A204.1 (cell line): ENCODE data around the gene SH2D5.

Experiments
- FAIRE-seq: peaks from 2 replicates; lab custom pipeline; 2012; peaks lifted over from hg19 to GRCh38; lab: Jason Lieb, UNC

The SH2D5 gene

DNA sequence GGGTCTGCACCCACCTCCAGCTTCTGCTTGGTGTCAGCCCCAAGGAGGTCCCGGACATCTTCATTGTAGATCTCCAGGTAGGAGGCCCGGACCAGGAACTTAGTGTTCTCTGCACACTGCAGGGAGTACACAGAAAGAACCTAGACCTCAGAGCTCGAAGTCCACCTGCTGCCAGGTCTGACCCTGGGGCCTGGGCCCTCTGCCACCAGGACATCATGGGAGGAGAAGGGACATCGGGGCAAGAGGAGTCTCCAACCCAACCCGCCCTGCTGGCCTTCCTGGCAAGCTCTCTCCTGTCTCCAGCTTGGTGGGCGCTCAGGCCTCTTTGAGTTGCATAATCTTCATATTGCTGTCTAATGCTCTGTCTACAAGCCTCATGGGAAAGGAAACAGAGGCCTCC, 19.1 kb downstream of the SH2D5 start:
- FAIRE-seq: no peak

GRCh38 chr1:20712215-20712577, 20.3 kb downstream of the SH2D5 start:
- FAIRE-seq: no peak

DNA sequence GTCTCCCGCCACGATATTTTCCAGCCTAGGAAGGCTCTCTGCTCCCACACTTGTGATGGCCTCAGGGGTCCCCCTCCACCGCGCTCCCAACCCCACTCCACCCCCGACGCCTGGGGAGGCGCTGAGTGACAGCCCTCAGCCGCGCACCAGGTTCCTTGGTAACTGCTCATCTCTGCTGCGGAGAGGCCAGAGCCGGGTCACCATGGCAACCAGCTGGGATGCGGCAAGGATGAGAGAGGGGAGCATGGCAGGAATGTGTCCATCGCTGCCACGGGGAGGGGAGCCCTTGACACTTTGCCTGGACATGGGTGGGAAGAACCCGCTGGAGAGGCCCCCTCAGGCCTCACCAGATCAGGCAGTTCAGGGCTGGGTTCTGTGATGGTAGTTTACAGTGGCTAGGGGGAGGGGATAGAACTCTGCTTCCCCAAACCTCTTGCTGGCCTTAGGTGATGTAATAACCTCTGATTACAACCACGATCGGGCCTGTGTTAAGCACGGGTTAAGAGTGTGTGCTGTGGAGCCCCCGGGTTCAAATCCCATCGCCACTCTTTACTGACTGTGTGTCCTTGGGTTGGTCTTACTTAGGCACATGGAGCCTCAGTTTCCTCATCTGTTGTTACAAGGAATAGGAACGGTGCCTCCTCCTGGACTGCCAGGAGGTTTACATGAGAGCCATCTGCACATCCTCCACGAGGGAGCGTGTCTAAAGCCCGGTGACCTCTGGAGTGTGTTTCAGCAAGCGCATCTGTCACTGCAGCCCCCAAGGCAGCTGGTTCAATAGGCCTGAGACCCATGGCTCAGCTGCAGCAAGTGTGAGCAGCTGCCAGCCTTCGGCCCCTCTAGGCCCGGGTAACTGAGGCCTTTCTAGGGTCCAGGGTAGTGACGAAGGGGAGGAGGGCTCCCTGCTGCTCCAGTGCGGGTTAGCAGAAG, 21.0 kb downstream of the SH2D5 start:
- no peak for FAIRE-seq

GRCh38 chr1:20710469-20711284, 21.8 kb downstream of the SH2D5 start:
- no peak for FAIRE-seq

DNA sequence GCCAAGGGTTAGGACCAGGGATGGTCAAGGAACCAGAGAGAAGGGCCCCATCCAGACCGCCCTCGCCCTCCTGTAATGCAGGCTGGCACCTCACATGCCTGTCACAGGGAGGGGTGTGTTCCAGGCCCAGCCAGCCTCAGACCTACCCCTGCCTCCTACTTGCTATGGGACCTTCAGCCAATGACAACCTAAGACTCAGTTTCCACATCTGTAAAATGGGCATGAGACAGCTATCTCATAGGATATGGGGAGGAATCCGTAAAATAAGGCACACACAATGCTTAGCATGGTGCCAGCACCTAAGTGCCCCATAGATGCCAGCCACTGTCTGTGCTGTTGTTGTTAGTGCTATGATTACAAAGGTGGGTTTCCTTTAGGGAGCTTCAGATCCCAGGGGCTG, 22.6 kb downstream of the SH2D5 start:
- no peak for FAIRE-seq

DNA sequence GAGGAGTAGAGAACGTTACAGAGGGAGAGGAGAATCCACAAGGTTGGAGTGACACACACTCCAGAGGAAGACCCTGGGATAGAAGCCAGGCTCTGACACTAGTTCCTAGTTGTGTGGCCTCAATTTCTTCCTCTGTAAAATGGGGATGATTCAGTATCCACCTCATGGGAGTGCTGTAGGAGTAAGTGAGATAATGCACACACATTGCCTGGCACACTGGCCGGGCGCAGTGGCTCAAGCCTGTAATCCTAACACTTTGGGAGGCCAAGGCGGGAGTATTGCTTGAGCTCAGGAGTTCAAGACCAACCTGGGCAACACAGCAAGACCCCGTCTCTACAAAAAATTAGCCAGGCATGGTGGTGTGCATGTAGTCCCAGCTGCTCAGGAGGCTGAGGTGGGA, 23.6 kb downstream of the SH2D5 start:
- no peak for FAIRE-seq

GRCh38 chr1:20708057-20708456, 24.4 kb downstream of the SH2D5 start:
- no peak for FAIRE-seq

- FAIRE-seq: no peak
Measured at GRCh38 chr1:20706841-20707240, 25.7 kb downstream of the SH2D5 start.

- no peak for FAIRE-seq
Measured at GRCh38 chr1:20705203-20705755, 27.2 kb downstream of the SH2D5 start.

- no peak for FAIRE-seq
Measured at GRCh38 chr1:20704390-20705202, 27.9 kb downstream of the SH2D5 start.

DNA sequence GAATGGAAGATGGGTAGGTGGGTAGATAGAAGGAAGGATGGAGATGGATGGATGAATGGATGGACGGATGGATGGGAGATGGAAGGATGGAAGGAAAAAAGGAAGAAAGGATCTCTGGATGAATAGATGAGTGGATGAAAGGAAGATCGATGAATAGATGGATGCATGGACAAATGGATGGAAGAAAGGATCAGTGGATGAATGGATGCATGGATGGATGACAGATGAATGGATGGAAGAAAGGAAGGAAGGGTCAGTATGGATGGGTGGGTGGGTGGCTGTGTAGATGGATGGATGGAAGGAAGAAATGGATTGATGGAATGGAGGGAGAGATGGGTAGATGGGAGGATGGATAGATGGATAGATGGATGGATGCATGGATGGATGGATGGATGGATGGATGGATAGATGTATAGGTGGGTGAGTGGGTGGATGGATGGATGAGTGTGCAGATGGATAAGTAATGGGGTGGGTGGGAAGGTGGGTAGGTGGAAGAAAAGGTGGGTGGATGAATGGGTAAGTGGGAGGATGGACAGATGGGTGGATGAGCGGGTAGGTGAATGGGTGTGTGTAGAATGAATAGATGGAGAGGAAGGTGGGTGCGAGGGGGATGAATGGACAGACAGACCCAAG, 29.3 kb downstream of the SH2D5 start:
- FAIRE-seq: no peak

GRCh38 chr1:20702416-20702815, 30.1 kb downstream of the SH2D5 start:
- FAIRE-seq: no peak

- FAIRE-seq: no peak
Measured at GRCh38 chr1:20701847-20702246, 30.7 kb downstream of the SH2D5 start.

DNA sequence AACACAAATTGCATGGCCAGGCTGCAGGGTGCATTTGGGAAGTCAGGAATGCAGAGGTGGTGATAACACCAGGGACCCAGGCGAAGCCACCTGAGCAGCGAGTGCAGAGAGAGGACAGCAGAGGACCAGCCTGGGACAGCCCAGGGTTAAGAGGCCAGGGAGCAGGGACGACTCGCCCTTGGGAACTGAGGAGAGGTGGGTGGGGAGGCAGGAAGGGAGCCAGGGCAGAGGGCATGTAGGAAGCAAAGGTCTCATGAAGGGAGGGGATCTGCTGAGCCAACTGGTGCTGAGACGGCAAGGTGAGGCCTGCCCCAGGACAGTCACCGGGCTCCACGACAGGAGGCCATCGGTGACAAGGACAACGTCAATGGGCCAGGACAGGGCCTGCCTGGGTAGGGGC, 31.1 kb downstream of the SH2D5 start:
- FAIRE-seq: no peak

GRCh38 chr1:20700636-20701215, 31.8 kb downstream of the SH2D5 start:
- no peak for FAIRE-seq

- FAIRE-seq: no peak
Measured at GRCh38 chr1:20699558-20699957, 32.9 kb downstream of the SH2D5 start.

- FAIRE-seq: no peak
Measured at GRCh38 chr1:20698195-20698910, 34.1 kb downstream of the SH2D5 start.

GRCh38 chr1:20697563-20697962, 34.9 kb downstream of the SH2D5 start:
- FAIRE-seq: no peak

DNA sequence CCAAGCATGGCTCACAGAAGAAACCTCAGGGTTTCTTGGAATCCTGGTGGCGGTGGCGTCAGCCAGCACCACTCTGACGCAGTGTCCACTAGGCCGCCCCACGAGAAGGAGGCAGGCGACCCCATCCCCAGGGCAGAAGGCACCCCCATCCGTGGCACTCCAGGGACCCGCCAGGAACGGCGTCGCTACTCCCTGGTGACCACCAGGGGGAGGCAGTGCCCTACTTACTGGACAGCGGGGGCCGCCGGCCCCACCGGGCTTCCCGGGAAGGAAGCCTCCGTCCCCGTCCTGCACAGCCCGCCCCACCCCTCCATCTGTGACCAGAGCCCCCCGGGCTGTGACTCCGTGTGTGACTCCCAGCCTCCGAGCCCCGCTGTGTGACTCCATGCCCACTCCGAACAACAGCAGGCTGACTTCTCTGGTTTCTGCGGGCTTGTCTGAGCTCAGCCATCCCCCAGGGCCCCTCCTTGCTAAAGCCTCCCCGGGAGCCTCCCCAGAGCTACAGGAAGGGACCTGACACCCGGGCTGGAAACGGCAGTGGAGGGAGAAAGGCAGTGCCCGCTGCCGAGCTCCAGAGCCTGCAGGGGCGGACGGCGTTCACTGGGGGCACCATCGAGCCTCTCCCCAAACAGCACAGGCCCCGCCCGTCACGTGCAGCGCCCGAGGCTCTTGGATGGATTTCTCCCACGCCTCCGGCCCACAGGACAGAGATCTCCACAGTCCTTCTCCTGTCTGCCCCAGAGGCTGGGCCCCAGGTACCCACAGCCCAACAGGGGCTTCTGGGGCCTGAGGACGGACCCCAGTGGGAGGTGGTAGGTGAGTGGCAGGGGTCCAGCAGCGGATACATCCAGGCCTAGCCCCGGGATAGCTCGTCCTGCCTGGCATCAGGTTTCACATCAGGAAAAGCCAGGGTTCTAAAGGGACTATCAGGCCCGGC, 35.8 kb downstream of the SH2D5 start:
- FAIRE-seq: no peak

DNA sequence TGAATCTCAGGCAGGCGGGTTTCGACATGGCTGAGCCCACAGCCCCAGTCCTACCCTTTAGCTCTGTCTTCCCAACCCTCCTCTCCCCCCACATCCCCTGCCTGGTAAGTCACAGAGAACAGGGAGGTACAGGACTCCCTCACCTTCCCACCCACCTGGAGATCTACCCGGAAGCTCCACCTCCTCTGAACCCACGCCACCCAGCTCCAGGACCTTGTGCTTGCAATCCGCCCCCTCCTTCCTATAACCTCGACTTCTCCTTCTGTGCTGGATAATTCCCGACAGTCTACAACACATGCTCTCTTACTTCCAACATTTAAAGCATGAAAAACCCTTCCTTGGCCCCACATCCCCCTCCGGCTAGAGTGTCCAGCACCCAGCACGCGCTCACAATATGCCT, 37.0 kb downstream of the SH2D5 start:
- FAIRE-seq: no peak
